Hypothalamus (tissue), 51 donors: ENCODE measurements around the gene CEP63.
A peak's percentile ranks its signal among the peaks of the same experiment; 100 is the strongest.

Source experiments
- DNase-seq, 51 donors: peaks; one replicate each; lab custom pipeline; 2025; lab: John Stamatoyannopoulos, UW

CEP63 gene

GRCh38 chr3:134466331-134466730 lies 19.5 kb upstream of the CEP63 start:
- no peak for DNase-seq

GRCh38 chr3:134468519-134468918 lies 17.3 kb upstream of the CEP63 start:
- DNase-seq: no peak

- DNase-seq: no peak
Observed at GRCh38 chr3:134471521-134472193, 14.2 kb upstream of the CEP63 start.

GRCh38 chr3:134472831-134473230 lies 13.0 kb upstream of the CEP63 start:
- no peak for DNase-seq

- DNase-seq: peak in 42 of 51 donors; percentile 6 to 91 (median 48)
Observed at GRCh38 chr3:134473868-134474546, 11.8 kb upstream of the CEP63 start.

- no peak for DNase-seq
Observed at GRCh38 chr3:134474956-134475355, 10.9 kb upstream of the CEP63 start.

- DNase-seq: no peak
Observed at GRCh38 chr3:134476306-134476705, 9.6 kb upstream of the CEP63 start.

GRCh38 chr3:134477002-134477401 lies 8.9 kb upstream of the CEP63 start:
- no peak for DNase-seq

GRCh38 chr3:134477938-134478337 lies 7.9 kb upstream of the CEP63 start:
- DNase-seq: no peak

- no peak for DNase-seq
Observed at GRCh38 chr3:134480546-134480945, 5.3 kb upstream of the CEP63 start.

GRCh38 chr3:134481166-134481565 lies 4.7 kb upstream of the CEP63 start:
- DNase-seq: no peak

- no peak for DNase-seq
Observed at GRCh38 chr3:134482622-134483021, 3.2 kb upstream of the CEP63 start.

- DNase-seq: no peak
Observed at GRCh38 chr3:134483195-134483900, 2.5 kb upstream of the CEP63 start.

GRCh38 chr3:134485075-134485717 lies 661 bp upstream of the CEP63 start:
- DNase-seq: peak in 1 of 51 donors; percentile 85

GRCh38 chr3:134486577-134487041 lies 752 bp downstream of the CEP63 start:
- peak in 1 of 51 donors; percentile 59 for DNase-seq

- no peak for DNase-seq
Observed at GRCh38 chr3:134487406-134487805, 1.5 kb downstream of the CEP63 start.

- no peak for DNase-seq
Observed at GRCh38 chr3:134494495-134494894, 8.6 kb downstream of the CEP63 start.

- no peak for DNase-seq
Observed at GRCh38 chr3:134495980-134496379, 10.1 kb downstream of the CEP63 start.

- no peak for DNase-seq
Observed at GRCh38 chr3:134496471-134497071, 10.7 kb downstream of the CEP63 start.

GRCh38 chr3:134503266-134503665 lies 17.4 kb downstream of the CEP63 start:
- DNase-seq: no peak

- no peak for DNase-seq
Observed at GRCh38 chr3:134504132-134504531, 18.3 kb downstream of the CEP63 start.
